Measurements from ENCODE around the gene SZT2.

The SZT2 gene

GRCh38 chr1:43389326-43390313 is at the start of gene SZT2, which contains the start of gene MED8:
TSS of gene SZT2 (plus strand) at chr1:43389899. CDS start at chr1:43389969, 70 bp downstream.
TSS of gene MED8 (minus strand) at chr1:43389800. CDS start at chr1:43389764, 36 bp downstream.
- DNase-seq (ENCODE audit: low read depth in 2 of 2) = peak; percentile 93 to 94

- DNase-seq (ENCODE audit: low read depth in 2 of 2) = no peak
Observed at GRCh38 chr1:43340559-43340958, 49.1 kb upstream of the SZT2 start.

- no peak for DNase-seq (ENCODE audit: low read depth in 2 of 2)
Observed at GRCh38 chr1:43344267-43344850, 45.3 kb upstream of the SZT2 start.

GRCh38 chr1:43345120-43345519 is 44.6 kb upstream of the SZT2 start:
- no peak for DNase-seq (ENCODE audit: low read depth in 2 of 2)

- no peak for DNase-seq (ENCODE audit: low read depth in 2 of 2)
Observed at GRCh38 chr1:43346636-43347035, 43.1 kb upstream of the SZT2 start.

GRCh38 chr1:43348343-43348808 is 41.3 kb upstream of the SZT2 start:
- DNase-seq (ENCODE audit: low read depth in 2 of 2) = no peak

GRCh38 chr1:43348809-43349593 is 40.7 kb upstream of the SZT2 start:
- no peak for DNase-seq (ENCODE audit: low read depth in 2 of 2)

- DNase-seq (ENCODE audit: low read depth in 2 of 2) = no peak
Observed at GRCh38 chr1:43349594-43350306, 39.9 kb upstream of the SZT2 start.

GRCh38 chr1:43350976-43351375 is 38.7 kb upstream of the SZT2 start:
- no peak for DNase-seq (ENCODE audit: low read depth in 2 of 2)

- DNase-seq (ENCODE audit: low read depth in 2 of 2) = no peak
Observed at GRCh38 chr1:43351421-43352350, 38.0 kb upstream of the SZT2 start.

GRCh38 chr1:43352351-43352705 is 37.4 kb upstream of the SZT2 start:
- DNase-seq (ENCODE audit: low read depth in 2 of 2) = no peak

- no peak for DNase-seq (ENCODE audit: low read depth in 2 of 2)
Observed at GRCh38 chr1:43352881-43353280, 36.8 kb upstream of the SZT2 start.

GRCh38 chr1:43354471-43354870 is 35.2 kb upstream of the SZT2 start:
- no peak for DNase-seq (ENCODE audit: low read depth in 2 of 2)

GRCh38 chr1:43354936-43355335 is 34.8 kb upstream of the SZT2 start:
- no peak for DNase-seq (ENCODE audit: low read depth in 2 of 2)

- DNase-seq (ENCODE audit: low read depth in 2 of 2) = no peak
Observed at GRCh38 chr1:43357251-43357650, 32.4 kb upstream of the SZT2 start.

- DNase-seq (ENCODE audit: low read depth in 2 of 2) = no peak
Observed at GRCh38 chr1:43358121-43358745, 31.5 kb upstream of the SZT2 start.

- DNase-seq (ENCODE audit: low read depth in 2 of 2) = peak; percentile 99
Observed at GRCh38 chr1:43358746-43359693, 30.7 kb upstream of the SZT2 start, which contains the start of gene CDC20. TSS of gene CDC20 (plus strand) at chr1:43358981. CDS start at chr1:43359216, 235 bp downstream.

GRCh38 chr1:43359696-43360095 is 30.0 kb upstream of the SZT2 start:
- no peak for DNase-seq (ENCODE audit: low read depth in 2 of 2)

- DNase-seq (ENCODE audit: low read depth in 2 of 2) = no peak
Observed at GRCh38 chr1:43360616-43361015, 29.1 kb upstream of the SZT2 start.

All from stimulated activated CD4-positive, alpha-beta T cell treated with anti-CD3 and anti-CD28 coated beads, Interleukin-12 subunit alpha, Interleukin-12 subunit beta, amount 100 ng/mL, for 24 hours (primary cell).